IPS-18a (cell line): ENCODE data around the gene NDEL1.

Experiments used
- H3K27ac ChIP-seq: one replicate; pipeline ENCODE4 v1.5.1; 2013; ENCODE audit warnings: low read length
- H3K27me3 ChIP-seq: one replicate; pipeline ENCODE4 v1.6.1; 2013; ENCODE audit warnings: mild to moderate bottlenecking, low read length; ENCODE audit not compliant: control insufficient read depth, insufficient read depth
- H3K36me3 ChIP-seq: one replicate; pipeline ENCODE4 v1.6.1; 2013; ENCODE audit warnings: low read depth, low read length; ENCODE audit not compliant: control insufficient read depth
- H3K4me1 ChIP-seq: one replicate; pipeline ENCODE4 v1.6.1; 2013; ENCODE audit warnings: low read depth, low read length; ENCODE audit not compliant: control insufficient read depth
- H3K4me3 ChIP-seq: one replicate; pipeline ENCODE4 v1.5.1; 2013; ENCODE audit warnings: low read length
- H3K9ac ChIP-seq: one replicate; pipeline ENCODE4 v1.6.1; 2013; ENCODE audit warnings: mild to moderate bottlenecking, low read length, moderate library complexity
- H3K9me3 ChIP-seq: one replicate; pipeline ENCODE4 v1.6.1; 2013; ENCODE audit warnings: low read depth, low read length; ENCODE audit not compliant: control insufficient read depth

NDEL1 gene

GRCh38 chr17:8494021-8494420 lies 58.3 kb downstream of the NDEL1 start:
- Histone ChIP-seq H3K27ac (no peak overlapping the region), H3K36me3 (peaks cover 92% of the 10 kb centered on the region), H3K9me3 (no peaks in the 10 kb centered on the region), H3K27me3 (no peaks in the 10 kb centered on the region), H3K4me1 (no peaks in the 10 kb centered on the region), H3K9ac (no peak overlapping the region), H3K4me3 (no peak overlapping the region)

GRCh38 chr17:8494506-8495111 lies 58.9 kb downstream of the NDEL1 start:
- H3K36me3 ChIP-seq, result peaks cover 92% of the 10 kb centered on the region
- no peak overlapping the region for H3K9ac ChIP-seq
- H3K27me3 ChIP-seq, result no peaks in the 10 kb centered on the region
- no peaks in the 10 kb centered on the region for H3K4me1 ChIP-seq
- H3K4me3 ChIP-seq, result no peak overlapping the region
- H3K27ac ChIP-seq, result no peak overlapping the region
- H3K9me3 ChIP-seq, result no peaks in the 10 kb centered on the region

GRCh38 chr17:8496081-8496480 lies 60.4 kb downstream of the NDEL1 start:
- Histone ChIP-seq H3K9ac (no peak overlapping the region), H3K27me3 (no peaks in the 10 kb centered on the region), H3K4me3 (no peak overlapping the region), H3K4me1 (no peaks in the 10 kb centered on the region), H3K9me3 (no peaks in the 10 kb centered on the region), H3K27ac (no peak overlapping the region), H3K36me3 (peaks cover 92% of the 10 kb centered on the region)

- Histone ChIP-seq H3K9ac (no peak overlapping the region), H3K36me3 (peaks cover 86% of the 10 kb centered on the region), H3K4me1 (no peaks in the 10 kb centered on the region), H3K4me3 (no peak overlapping the region), H3K27ac (no peak overlapping the region), H3K9me3 (no peaks in the 10 kb centered on the region), H3K27me3 (no peaks in the 10 kb centered on the region)
Measured at GRCh38 chr17:8499171-8499570, 63.5 kb downstream of the NDEL1 start.

GRCh38 chr17:8499614-8500013 lies 63.9 kb downstream of the NDEL1 start:
- Histone ChIP-seq H3K9me3 (no peaks in the 10 kb centered on the region), H3K4me3 (no peak overlapping the region), H3K4me1 (no peaks in the 10 kb centered on the region), H3K27ac (no peak overlapping the region), H3K27me3 (no peaks in the 10 kb centered on the region), H3K36me3 (peaks cover 86% of the 10 kb centered on the region), H3K9ac (no peak overlapping the region)

- no peaks in the 10 kb centered on the region for H3K27me3 ChIP-seq
- H3K9ac ChIP-seq, result no peak overlapping the region
- no peaks in the 10 kb centered on the region for H3K4me1 ChIP-seq
- no peak overlapping the region for H3K27ac ChIP-seq
- H3K36me3 ChIP-seq, result peaks cover 86% of the 10 kb centered on the region
- no peaks in the 10 kb centered on the region for H3K9me3 ChIP-seq
- H3K4me3 ChIP-seq, result no peak overlapping the region
Measured at GRCh38 chr17:8500609-8501008, 64.9 kb downstream of the NDEL1 start.

- Histone ChIP-seq H3K9ac (no peak overlapping the region), H3K27me3 (no peaks in the 10 kb centered on the region), H3K9me3 (no peaks in the 10 kb centered on the region), H3K36me3 (peaks cover 88% of the 10 kb centered on the region), H3K27ac (no peak overlapping the region), H3K4me3 (no peak overlapping the region), H3K4me1 (no peaks in the 10 kb centered on the region)
Measured at GRCh38 chr17:8502126-8502525, 66.4 kb downstream of the NDEL1 start.

- peaks cover 93% of the 10 kb centered on the region for H3K36me3 ChIP-seq
- no peaks in the 10 kb centered on the region for H3K9me3 ChIP-seq
- H3K27me3 ChIP-seq, result no peaks in the 10 kb centered on the region
- no peak overlapping the region for H3K9ac ChIP-seq
- H3K4me1 ChIP-seq, result no peaks in the 10 kb centered on the region
- H3K4me3 ChIP-seq, result no peak overlapping the region
- no peak overlapping the region for H3K27ac ChIP-seq
Measured at GRCh38 chr17:8503368-8503767, 67.7 kb downstream of the NDEL1 start.

- Histone ChIP-seq H3K4me3 (no peak overlapping the region), H3K9me3 (no peaks in the 10 kb centered on the region), H3K9ac (no peak overlapping the region), H3K27me3 (no peaks in the 10 kb centered on the region), H3K4me1 (no peaks in the 10 kb centered on the region), H3K27ac (no peak overlapping the region), H3K36me3 (peaks cover 93% of the 10 kb centered on the region)
Measured at GRCh38 chr17:8503807-8504206, 68.1 kb downstream of the NDEL1 start.

GRCh38 chr17:8504460-8505207 lies 69.0 kb downstream of the NDEL1 start:
- no peaks in the 10 kb centered on the region for H3K9me3 ChIP-seq
- no peak overlapping the region for H3K9ac ChIP-seq
- H3K27ac ChIP-seq, result no peak overlapping the region
- peaks cover 93% of the 10 kb centered on the region for H3K36me3 ChIP-seq
- no peaks in the 10 kb centered on the region for H3K4me1 ChIP-seq
- no peaks in the 10 kb centered on the region for H3K27me3 ChIP-seq
- no peak overlapping the region for H3K4me3 ChIP-seq

- H3K9me3 ChIP-seq, result no peaks in the 10 kb centered on the region
- no peak overlapping the region for H3K9ac ChIP-seq
- no peak overlapping the region for H3K27ac ChIP-seq
- no peak overlapping the region for H3K4me3 ChIP-seq
- H3K4me1 ChIP-seq, result no peaks in the 10 kb centered on the region
- H3K36me3 ChIP-seq, result peaks cover 93% of the 10 kb centered on the region
- no peaks in the 10 kb centered on the region for H3K27me3 ChIP-seq
Measured at GRCh38 chr17:8506145-8506544, 70.5 kb downstream of the NDEL1 start.

- peaks cover 92% of the 10 kb centered on the region for H3K36me3 ChIP-seq
Measured at GRCh38 chr17:8514801-8515200, 79.1 kb downstream of the NDEL1 start.

More at GRCh38 chr17:8514801-8515200, 79.1 kb downstream of the NDEL1 start:
- no peaks in the 10 kb centered on the region for H3K4me1 ChIP-seq
- no peaks in the 10 kb centered on the region for H3K27me3 ChIP-seq
- no peaks in the 10 kb centered on the region for H3K9me3 ChIP-seq
- no peak overlapping the region for H3K4me3 ChIP-seq
- H3K27ac ChIP-seq, result no peak overlapping the region
- no peak overlapping the region for H3K9ac ChIP-seq
